ENCODE results near the gene CLIP1. TPM values are rescaled to one million over a fixed set of nuclear protein-coding genes. Genes with fewer than 3 reads are reported as not detected.

CLIP1 gene
- total RNA-seq, 1 donor from 2014 or later, result 102 TPM

GRCh38 chr12:122306407-122306806, 116.1 kb downstream of the CLIP1 start:
- intact Hi-C loops (cut with micrococcal nuclease), result no loop called here
- Histone ChIP-seq H3K4me1 (no peaks in the 10 kb centered on the region), H3K36me3 (peaks cover 67% of the 10 kb centered on the region), H3K27me3 (ENCODE audit: low read depth) (no peaks in the 10 kb centered on the region), H3K4me3 (no peak overlapping the region), H3K9me3 (replicated peaks) (no peaks in the 10 kb centered on the region), H3K27ac (replicated peaks) (no peak overlapping the region)
- DNase-seq, result no peak
- TF ChIP-seq CTCF (IDR thresholded peaks at IDR 0.05; ENCODE audit: borderline replicate concordance), result no peak

GRCh38 chr12:122304924-122305323, 117.5 kb downstream of the CLIP1 start:
- H3K4me1 ChIP-seq, result no peaks in the 10 kb centered on the region
- intact Hi-C loops (cut with micrococcal nuclease), result no loop called here
- peaks cover 74% of the 10 kb centered on the region for H3K36me3 ChIP-seq
- H3K27ac ChIP-seq (replicated peaks), result no peak overlapping the region
- no peaks in the 10 kb centered on the region for H3K9me3 ChIP-seq (replicated peaks)
- no peak for DNase-seq
- no peak for TF ChIP-seq CTCF (IDR thresholded peaks at IDR 0.05; ENCODE audit: borderline replicate concordance)
- no peaks in the 10 kb centered on the region for H3K27me3 ChIP-seq (ENCODE audit: low read depth)
- H3K4me3 ChIP-seq, result no peak overlapping the region

GRCh38 chr12:122303068-122303467, 119.4 kb downstream of the CLIP1 start:
- no peak for DNase-seq
- Histone ChIP-seq H3K27me3 (ENCODE audit: low read depth) (no peaks in the 10 kb centered on the region), H3K4me3 (no peak overlapping the region), H3K9me3 (replicated peaks) (no peaks in the 10 kb centered on the region), H3K36me3 (peaks cover 69% of the 10 kb centered on the region), H3K4me1 (no peaks in the 10 kb centered on the region), H3K27ac (replicated peaks) (no peak overlapping the region)
- intact Hi-C loops (cut with micrococcal nuclease), result no loop called here
- no peak for TF ChIP-seq CTCF (IDR thresholded peaks at IDR 0.05; ENCODE audit: borderline replicate concordance)

- no peaks in the 10 kb centered on the region for H3K4me1 ChIP-seq
- H3K27ac ChIP-seq (replicated peaks), result no peak overlapping the region
- no peaks in the 10 kb centered on the region for H3K27me3 ChIP-seq (ENCODE audit: low read depth)
- H3K36me3 ChIP-seq, result peaks cover 84% of the 10 kb centered on the region
- H3K9me3 ChIP-seq (replicated peaks), result peaks cover 9% of the 10 kb centered on the region
- H3K4me3 ChIP-seq, result no peak overlapping the region
- intact Hi-C loops (cut with micrococcal nuclease), result no loop called here
- no peak for DNase-seq
- TF ChIP-seq CTCF (IDR thresholded peaks at IDR 0.05; ENCODE audit: borderline replicate concordance), result no peak
These were observed 124.3 kb downstream of the CLIP1 start for GRCh38 chr12:122298071-122298748.

GRCh38 chr12:122297494-122297893, 125.0 kb downstream of the CLIP1 start:
- no peak overlapping the region for H3K27ac ChIP-seq (replicated peaks)
- peaks cover 81% of the 10 kb centered on the region for H3K36me3 ChIP-seq

More at GRCh38 chr12:122297494-122297893, 125.0 kb downstream of the CLIP1 start:
- TF ChIP-seq CTCF (IDR thresholded peaks at IDR 0.05; ENCODE audit: borderline replicate concordance), result no peak
- Histone ChIP-seq H3K4me3 (no peak overlapping the region), H3K27me3 (ENCODE audit: low read depth) (no peaks in the 10 kb centered on the region), H3K9me3 (replicated peaks) (peaks cover 9% of the 10 kb centered on the region), H3K4me1 (no peaks in the 10 kb centered on the region)
- intact Hi-C loops (cut with micrococcal nuclease), result no loop called here
- DNase-seq, result no peak

Measured in left ventricle myocardium inferior (tissue), 1 donor.